ENCODE data around the gene LGALSL. TPM values are rescaled to one million over a fixed set of nuclear protein-coding genes. Genes with fewer than 3 reads are reported as not detected.

LGALSL gene
- total RNA-seq, 1 donor from 2014 or later: 13.0 TPM

DNA sequence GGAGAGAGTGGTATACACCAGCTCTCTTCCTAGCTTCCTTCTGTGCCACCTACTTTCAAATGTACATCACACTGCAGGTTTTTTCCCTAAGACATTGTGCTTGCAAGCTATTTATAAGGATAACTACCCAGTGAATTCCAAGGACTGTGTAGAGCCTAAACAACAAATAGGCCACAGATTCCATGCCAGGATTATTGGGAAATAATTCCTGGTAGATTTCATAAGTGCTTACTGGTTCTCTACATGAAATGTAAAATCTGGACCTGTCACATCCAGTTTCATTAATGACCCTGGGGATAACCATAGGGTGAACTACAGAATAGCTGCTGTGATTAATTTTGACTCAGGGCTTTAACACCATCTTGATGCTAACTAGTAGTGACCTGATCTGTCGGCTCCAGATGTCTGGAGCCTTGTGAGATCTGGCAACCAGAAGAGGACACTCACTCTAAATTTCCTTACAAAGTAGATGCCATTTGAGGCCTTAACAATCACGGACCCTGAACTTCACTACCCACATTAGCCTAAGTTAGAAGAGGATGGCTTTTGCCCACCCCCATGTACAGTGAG, 34.3 kb upstream of the LGALSL start:
- intact Hi-C loops (cut with DNase I): no loop called here
- peak in 1 of 2 donors; percentile 10 for DNase-seq (ENCODE audit: extremely low spot score in 2 of 2)
- no peak overlapping the region for H3K27ac ChIP-seq
- TF ChIP-seq POLR2AphosphoS5 (IDR thresholded peaks at IDR 0.05; ENCODE audit: insufficient read depth in 1 of 2, low read depth in 1 of 2) (no peak), POLR2A (IDR thresholded peaks at IDR 0.05) (no peak)
- TF ChIP-seq, protein P1, sequence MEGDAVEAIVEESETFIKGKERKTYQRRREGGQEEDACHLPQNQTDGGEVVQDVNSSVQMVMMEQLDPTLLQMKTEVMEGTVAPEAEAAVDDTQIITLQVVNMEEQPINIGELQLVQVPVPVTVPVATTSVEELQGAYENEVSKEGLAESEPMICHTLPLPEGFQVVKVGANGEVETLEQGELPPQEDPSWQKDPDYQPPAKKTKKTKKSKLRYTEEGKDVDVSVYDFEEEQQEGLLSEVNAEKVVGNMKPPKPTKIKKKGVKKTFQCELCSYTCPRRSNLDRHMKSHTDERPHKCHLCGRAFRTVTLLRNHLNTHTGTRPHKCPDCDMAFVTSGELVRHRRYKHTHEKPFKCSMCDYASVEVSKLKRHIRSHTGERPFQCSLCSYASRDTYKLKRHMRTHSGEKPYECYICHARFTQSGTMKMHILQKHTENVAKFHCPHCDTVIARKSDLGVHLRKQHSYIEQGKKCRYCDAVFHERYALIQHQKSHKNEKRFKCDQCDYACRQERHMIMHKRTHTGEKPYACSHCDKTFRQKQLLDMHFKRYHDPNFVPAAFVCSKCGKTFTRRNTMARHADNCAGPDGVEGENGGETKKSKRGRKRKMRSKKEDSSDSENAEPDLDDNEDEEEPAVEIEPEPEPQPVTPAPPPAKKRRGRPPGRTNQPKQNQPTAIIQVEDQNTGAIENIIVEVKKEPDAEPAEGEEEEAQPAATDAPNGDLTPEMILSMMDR (IDR thresholded peaks at IDR 0.05): no peak
- H3K27me3 ChIP-seq: no peaks in the 10 kb centered on the region
- no peaks in the 10 kb centered on the region for H3K36me3 ChIP-seq
- no peaks in the 10 kb centered on the region for H3K9me3 ChIP-seq
- H3K4me3 ChIP-seq: no peak overlapping the region
- no peaks in the 10 kb centered on the region for H3K4me1 ChIP-seq

DNA sequence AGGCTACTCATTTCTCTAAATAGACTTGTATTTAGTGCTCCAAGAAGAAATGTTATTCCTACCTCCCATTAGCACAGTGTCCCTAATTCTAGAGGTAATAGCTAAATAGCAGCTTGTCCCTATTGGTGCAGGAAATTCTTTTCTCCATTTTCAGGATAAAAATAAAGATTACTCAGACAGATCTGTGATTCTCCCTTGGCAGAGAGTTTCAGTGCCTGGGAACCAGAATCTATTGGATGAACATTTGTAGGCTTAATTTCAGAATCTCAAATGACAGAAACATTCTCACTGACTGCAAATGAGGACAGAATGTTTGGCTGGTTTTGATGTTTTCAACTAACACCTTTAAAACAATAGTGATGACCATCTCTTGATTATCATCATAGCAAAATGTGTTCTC, 33.3 kb upstream of the LGALSL start:
- no peak overlapping the region for H3K4me3 ChIP-seq
- H3K27ac ChIP-seq: no peak overlapping the region
- no peaks in the 10 kb centered on the region for H3K27me3 ChIP-seq
- intact Hi-C loops (cut with DNase I): no loop called here
- DNase-seq (ENCODE audit: extremely low spot score in 2 of 2): no peak
- H3K36me3 ChIP-seq: no peaks in the 10 kb centered on the region
- TF ChIP-seq POLR2AphosphoS5 (IDR thresholded peaks at IDR 0.05; ENCODE audit: insufficient read depth in 1 of 2, low read depth in 1 of 2) (no peak), POLR2A (IDR thresholded peaks at IDR 0.05) (no peak)
- TF ChIP-seq, protein P1 (IDR thresholded peaks at IDR 0.05): no peak
- no peaks in the 10 kb centered on the region for H3K4me1 ChIP-seq
- no peaks in the 10 kb centered on the region for H3K9me3 ChIP-seq

DNA sequence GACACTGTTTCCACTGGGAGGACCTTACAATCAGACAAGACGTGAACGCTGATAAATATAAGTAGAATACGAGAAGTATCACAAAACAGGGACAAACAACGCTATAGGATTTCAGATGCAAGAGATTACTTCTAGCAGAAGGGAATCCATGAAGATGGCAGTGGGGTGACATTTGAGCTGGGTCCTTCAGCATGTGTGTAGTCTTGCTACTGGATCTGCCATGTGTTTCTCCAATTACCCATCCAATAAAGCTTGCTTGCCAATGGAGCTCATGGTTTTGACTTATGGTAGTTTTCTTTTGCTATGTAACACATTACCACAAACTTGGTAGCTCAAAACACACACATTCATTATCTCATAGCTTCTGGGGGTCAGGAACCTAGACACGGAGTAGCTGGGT, 32.8 kb upstream of the LGALSL start:
- intact Hi-C loops (cut with DNase I): no loop called here
- no peaks in the 10 kb centered on the region for H3K36me3 ChIP-seq
- no peaks in the 10 kb centered on the region for H3K4me1 ChIP-seq
- H3K27ac ChIP-seq: no peak overlapping the region
- peak in 1 of 2 donors; percentile 6 for DNase-seq (ENCODE audit: extremely low spot score in 2 of 2)
- H3K4me3 ChIP-seq: no peak overlapping the region
- H3K27me3 ChIP-seq: no peaks in the 10 kb centered on the region
- TF ChIP-seq, protein P1 (IDR thresholded peaks at IDR 0.05): no peak
- TF ChIP-seq POLR2AphosphoS5 (IDR thresholded peaks at IDR 0.05; ENCODE audit: insufficient read depth in 1 of 2, low read depth in 1 of 2): no peak
- no peak for TF ChIP-seq POLR2A (IDR thresholded peaks at IDR 0.05)
- H3K9me3 ChIP-seq: no peaks in the 10 kb centered on the region

DNA sequence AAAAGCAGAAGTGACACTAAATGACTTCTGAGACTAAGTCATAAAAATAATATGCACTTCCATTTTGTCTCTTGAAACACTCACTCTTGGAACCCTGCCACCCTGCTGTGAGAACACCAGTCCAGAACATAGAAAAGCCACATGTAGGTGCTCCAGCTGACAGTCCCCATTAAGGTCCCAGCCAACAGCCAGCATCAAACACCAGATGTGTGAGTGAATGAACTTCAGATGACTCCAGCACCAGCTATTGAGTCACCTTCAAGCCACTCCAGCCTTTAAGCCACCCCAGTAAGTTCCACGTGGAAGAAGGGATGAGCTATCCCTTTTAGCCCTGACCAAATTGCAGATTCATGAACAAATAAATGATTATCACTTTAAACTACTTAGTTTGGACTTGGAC, 31.5 kb upstream of the LGALSL start:
- Histone ChIP-seq H3K9me3 (no peaks in the 10 kb centered on the region), H3K36me3 (no peaks in the 10 kb centered on the region), H3K27me3 (no peaks in the 10 kb centered on the region), H3K4me1 (no peaks in the 10 kb centered on the region), H3K4me3 (no peak overlapping the region), H3K27ac (no peak overlapping the region)
- intact Hi-C loops (cut with DNase I): no loop called here
- DNase-seq (ENCODE audit: extremely low spot score in 2 of 2): peak in 1 of 2 donors; percentile 54
- TF ChIP-seq POLR2A (IDR thresholded peaks at IDR 0.05) (no peak), POLR2AphosphoS5 (IDR thresholded peaks at IDR 0.05; ENCODE audit: insufficient read depth in 1 of 2, low read depth in 1 of 2) (no peak)
- TF ChIP-seq, protein P1 (IDR thresholded peaks at IDR 0.05): no peak

DNA sequence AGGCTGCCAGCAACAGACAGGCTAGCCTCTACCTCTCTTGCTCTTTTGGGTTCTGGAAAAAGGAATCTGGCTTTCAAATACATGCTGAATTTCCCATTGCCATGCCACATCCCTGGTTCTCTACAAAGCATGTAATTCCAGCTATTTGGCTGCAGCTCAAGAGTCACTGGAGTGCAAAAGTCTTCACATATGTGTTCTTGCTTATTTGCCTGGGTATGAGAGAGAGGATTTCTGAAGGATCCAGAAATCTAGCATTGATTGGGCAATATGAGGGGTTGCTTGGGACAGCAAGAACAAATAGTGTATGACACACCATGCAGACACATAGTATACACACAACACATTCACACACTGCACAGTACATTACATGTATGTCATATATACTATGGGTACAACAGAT, 30.7 kb upstream of the LGALSL start:
- Histone ChIP-seq H3K27ac (no peak overlapping the region), H3K9me3 (no peaks in the 10 kb centered on the region), H3K4me3 (no peak overlapping the region), H3K27me3 (no peaks in the 10 kb centered on the region), H3K36me3 (no peaks in the 10 kb centered on the region), H3K4me1 (no peaks in the 10 kb centered on the region)
- intact Hi-C loops (cut with DNase I): no loop called here
- DNase-seq (ENCODE audit: extremely low spot score in 2 of 2): peak in 1 of 2 donors; percentile 25
- TF ChIP-seq POLR2A (IDR thresholded peaks at IDR 0.05) (no peak), POLR2AphosphoS5 (IDR thresholded peaks at IDR 0.05; ENCODE audit: insufficient read depth in 1 of 2, low read depth in 1 of 2) (no peak)
- TF ChIP-seq, protein P1 (IDR thresholded peaks at IDR 0.05): no peak

Measured in vagina (tissue), 2 donors.